ENCODE data around the gene CHST8. TPM values are rescaled to one million over a fixed set of nuclear protein-coding genes. Genes with fewer than 3 reads are reported as not detected.

The CHST8 gene
- total and polyA plus RNA-seq, 2 donors from 2014 or later: 0.28 TPM; not detected in 1

- H3K4me1 ChIP-seq (ENCODE audit: control insufficient read depth in 2 of 3, insufficient read depth in 2 of 3, low read depth in 1 of 3, low read length in 3 of 3): peaks cover 0 to 5% (median 0%) of the 10 kb centered on the region in 3 donors
- H3K9me3 ChIP-seq (ENCODE audit: control insufficient read depth in 2 of 3, insufficient read depth in 1 of 3, low read length in 3 of 3): no peaks in the 10 kb centered on the region
- no peak overlapping the region for H3K4me3 ChIP-seq (ENCODE audit: low read length in 3 of 3)
- DNase-seq (no peak), FAIRE-seq (no peak)
- TF ChIP-seq, protein P1, sequence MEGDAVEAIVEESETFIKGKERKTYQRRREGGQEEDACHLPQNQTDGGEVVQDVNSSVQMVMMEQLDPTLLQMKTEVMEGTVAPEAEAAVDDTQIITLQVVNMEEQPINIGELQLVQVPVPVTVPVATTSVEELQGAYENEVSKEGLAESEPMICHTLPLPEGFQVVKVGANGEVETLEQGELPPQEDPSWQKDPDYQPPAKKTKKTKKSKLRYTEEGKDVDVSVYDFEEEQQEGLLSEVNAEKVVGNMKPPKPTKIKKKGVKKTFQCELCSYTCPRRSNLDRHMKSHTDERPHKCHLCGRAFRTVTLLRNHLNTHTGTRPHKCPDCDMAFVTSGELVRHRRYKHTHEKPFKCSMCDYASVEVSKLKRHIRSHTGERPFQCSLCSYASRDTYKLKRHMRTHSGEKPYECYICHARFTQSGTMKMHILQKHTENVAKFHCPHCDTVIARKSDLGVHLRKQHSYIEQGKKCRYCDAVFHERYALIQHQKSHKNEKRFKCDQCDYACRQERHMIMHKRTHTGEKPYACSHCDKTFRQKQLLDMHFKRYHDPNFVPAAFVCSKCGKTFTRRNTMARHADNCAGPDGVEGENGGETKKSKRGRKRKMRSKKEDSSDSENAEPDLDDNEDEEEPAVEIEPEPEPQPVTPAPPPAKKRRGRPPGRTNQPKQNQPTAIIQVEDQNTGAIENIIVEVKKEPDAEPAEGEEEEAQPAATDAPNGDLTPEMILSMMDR (IDR thresholded peaks at IDR 0.05; ENCODE audit: borderline replicate concordance, extremely low read depth, insufficient read depth): no peak
- H3K36me3 ChIP-seq (ENCODE audit: control insufficient read depth in 2 of 3, insufficient read depth in 3 of 3, low read length in 3 of 3): no peaks in the 10 kb centered on the region
- no peak overlapping the region for H3K9ac ChIP-seq (ENCODE audit: low read length in 3 of 3)
- intact Hi-C loops (cut with DNase I): no loop called here
- H3K27me3 ChIP-seq (ENCODE audit: control insufficient read depth, insufficient read depth, low read length): no peaks in the 10 kb centered on the region
- H3K27ac ChIP-seq (ENCODE audit: low read depth in 2 of 2, low read length in 2 of 2): no peak overlapping the region
Measured at GRCh38 chr19:33759356-33759755, 137.6 kb downstream of the CHST8 start.

GRCh38 chr19:33763633-33764371, 142.0 kb downstream of the CHST8 start:
- H3K9ac ChIP-seq (ENCODE audit: low read length in 3 of 3): no peak overlapping the region
- FAIRE-seq: no peak
- no peaks in the 10 kb centered on the region for H3K4me1 ChIP-seq (ENCODE audit: control insufficient read depth in 2 of 3, insufficient read depth in 2 of 3, low read depth in 1 of 3, low read length in 3 of 3)
- intact Hi-C loops (cut with DNase I): no loop called here
- no peaks in the 10 kb centered on the region for H3K36me3 ChIP-seq (ENCODE audit: control insufficient read depth in 2 of 3, insufficient read depth in 3 of 3, low read length in 3 of 3)
- no peak overlapping the region for H3K27ac ChIP-seq (ENCODE audit: low read depth in 2 of 2, low read length in 2 of 2)
- H3K4me3 ChIP-seq (ENCODE audit: low read length in 3 of 3): no peak overlapping the region
- TF ChIP-seq, protein P1 (IDR thresholded peaks at IDR 0.05; ENCODE audit: borderline replicate concordance, extremely low read depth, insufficient read depth): no peak
- no peak for DNase-seq
- H3K27me3 ChIP-seq (ENCODE audit: control insufficient read depth, insufficient read depth, low read length): no peaks in the 10 kb centered on the region
- no peaks in the 10 kb centered on the region for H3K9me3 ChIP-seq (ENCODE audit: control insufficient read depth in 2 of 3, insufficient read depth in 1 of 3, low read length in 3 of 3)

- H3K4me3 ChIP-seq (ENCODE audit: low read length in 3 of 3): no peak overlapping the region
- DNase-seq (no peak), FAIRE-seq (no peak)
- H3K27me3 ChIP-seq (ENCODE audit: control insufficient read depth, insufficient read depth, low read length): no peaks in the 10 kb centered on the region
- H3K9me3 ChIP-seq (ENCODE audit: control insufficient read depth in 2 of 3, insufficient read depth in 1 of 3, low read length in 3 of 3): no peaks in the 10 kb centered on the region
- H3K4me1 ChIP-seq (ENCODE audit: control insufficient read depth in 2 of 3, insufficient read depth in 2 of 3, low read depth in 1 of 3, low read length in 3 of 3): no peaks in the 10 kb centered on the region
- no peak overlapping the region for H3K9ac ChIP-seq (ENCODE audit: low read length in 3 of 3)
- H3K27ac ChIP-seq (ENCODE audit: low read depth in 2 of 2, low read length in 2 of 2): no peak overlapping the region
- TF ChIP-seq, protein P1 (IDR thresholded peaks at IDR 0.05; ENCODE audit: borderline replicate concordance, extremely low read depth, insufficient read depth): no peak
- H3K36me3 ChIP-seq (ENCODE audit: control insufficient read depth in 2 of 3, insufficient read depth in 3 of 3, low read length in 3 of 3): no peaks in the 10 kb centered on the region
- intact Hi-C loops (cut with DNase I): no loop called here
Measured at GRCh38 chr19:33766623-33767022, 144.9 kb downstream of the CHST8 start.
